ENCODE data around the gene RRP1B.

- TF ChIP-seq CTCF (IDR thresholded peaks at IDR 0.05; ENCODE audit: borderline replicate concordance, extremely low read depth, low read length, poor library complexity, severe bottlenecking) (no peak), EZH2 (IDR thresholded peaks at IDR 0.05; ENCODE audit: borderline replicate concordance, low read depth, low read length, severe bottlenecking) (no peak)
Measured at GRCh38 chr21:43739621-43740435, 80.5 kb downstream of the RRP1B start.
